Measurements from ENCODE around the gene MAPRE3.

DNA sequence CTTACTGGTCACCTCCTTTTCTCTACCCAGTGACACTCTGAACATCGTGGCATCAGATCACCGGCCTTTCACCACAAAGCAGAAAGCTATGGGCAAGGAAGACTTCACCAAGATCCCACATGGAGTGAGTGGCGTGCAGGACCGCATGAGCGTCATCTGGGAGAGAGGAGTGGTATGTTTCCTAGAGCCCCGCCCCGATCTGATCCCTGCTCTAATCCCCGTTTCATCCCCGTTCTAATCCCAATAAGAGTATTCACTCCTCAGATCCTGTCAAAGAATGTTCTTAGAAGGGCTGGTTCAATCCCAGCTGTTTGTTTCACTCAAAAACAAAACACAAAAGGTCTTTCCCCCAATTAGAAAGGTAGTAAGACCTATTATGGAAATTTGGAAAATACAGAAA lies 30.4 kb upstream of the MAPRE3 start:
- TF ChIP-seq, protein P1, sequence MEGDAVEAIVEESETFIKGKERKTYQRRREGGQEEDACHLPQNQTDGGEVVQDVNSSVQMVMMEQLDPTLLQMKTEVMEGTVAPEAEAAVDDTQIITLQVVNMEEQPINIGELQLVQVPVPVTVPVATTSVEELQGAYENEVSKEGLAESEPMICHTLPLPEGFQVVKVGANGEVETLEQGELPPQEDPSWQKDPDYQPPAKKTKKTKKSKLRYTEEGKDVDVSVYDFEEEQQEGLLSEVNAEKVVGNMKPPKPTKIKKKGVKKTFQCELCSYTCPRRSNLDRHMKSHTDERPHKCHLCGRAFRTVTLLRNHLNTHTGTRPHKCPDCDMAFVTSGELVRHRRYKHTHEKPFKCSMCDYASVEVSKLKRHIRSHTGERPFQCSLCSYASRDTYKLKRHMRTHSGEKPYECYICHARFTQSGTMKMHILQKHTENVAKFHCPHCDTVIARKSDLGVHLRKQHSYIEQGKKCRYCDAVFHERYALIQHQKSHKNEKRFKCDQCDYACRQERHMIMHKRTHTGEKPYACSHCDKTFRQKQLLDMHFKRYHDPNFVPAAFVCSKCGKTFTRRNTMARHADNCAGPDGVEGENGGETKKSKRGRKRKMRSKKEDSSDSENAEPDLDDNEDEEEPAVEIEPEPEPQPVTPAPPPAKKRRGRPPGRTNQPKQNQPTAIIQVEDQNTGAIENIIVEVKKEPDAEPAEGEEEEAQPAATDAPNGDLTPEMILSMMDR (IDR thresholded peaks at IDR 0.05): no peak
- no peak for TF ChIP-seq POLR2A (IDR thresholded peaks at IDR 0.05)
